Measurements from ENCODE around the gene ASTL.

Gene ASTL

DNA sequence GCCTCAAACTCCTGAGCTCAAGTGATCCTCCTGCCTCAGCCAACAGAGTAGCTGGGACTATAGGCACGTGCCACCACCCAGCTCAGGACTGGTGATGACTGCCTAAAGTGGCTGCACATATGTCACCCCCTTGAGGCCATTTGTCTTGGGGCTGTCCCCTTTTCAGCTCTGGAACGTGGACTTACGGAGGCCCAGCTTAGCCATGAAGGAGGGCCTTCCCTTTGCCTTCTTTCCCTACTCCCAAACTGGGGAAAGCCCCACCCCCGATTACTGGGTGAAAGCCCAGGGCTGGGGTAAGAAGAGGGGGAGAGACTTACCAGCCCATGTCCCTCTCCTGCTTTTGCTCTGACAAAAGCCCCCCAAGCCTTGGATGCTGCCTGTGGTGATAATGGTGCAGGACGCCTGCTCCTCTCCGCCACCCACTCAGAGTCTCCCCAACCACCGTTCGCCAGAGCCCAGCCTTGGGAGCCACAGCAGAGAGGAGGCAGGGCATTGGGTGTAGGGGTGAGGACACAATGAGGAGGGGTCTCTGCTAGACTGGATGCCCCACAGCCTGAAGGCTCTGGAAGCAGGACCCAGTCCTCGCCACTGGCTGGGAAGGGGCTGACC is 9.4 kb upstream of the ASTL start:
- TF ChIP-seq, protein P1, sequence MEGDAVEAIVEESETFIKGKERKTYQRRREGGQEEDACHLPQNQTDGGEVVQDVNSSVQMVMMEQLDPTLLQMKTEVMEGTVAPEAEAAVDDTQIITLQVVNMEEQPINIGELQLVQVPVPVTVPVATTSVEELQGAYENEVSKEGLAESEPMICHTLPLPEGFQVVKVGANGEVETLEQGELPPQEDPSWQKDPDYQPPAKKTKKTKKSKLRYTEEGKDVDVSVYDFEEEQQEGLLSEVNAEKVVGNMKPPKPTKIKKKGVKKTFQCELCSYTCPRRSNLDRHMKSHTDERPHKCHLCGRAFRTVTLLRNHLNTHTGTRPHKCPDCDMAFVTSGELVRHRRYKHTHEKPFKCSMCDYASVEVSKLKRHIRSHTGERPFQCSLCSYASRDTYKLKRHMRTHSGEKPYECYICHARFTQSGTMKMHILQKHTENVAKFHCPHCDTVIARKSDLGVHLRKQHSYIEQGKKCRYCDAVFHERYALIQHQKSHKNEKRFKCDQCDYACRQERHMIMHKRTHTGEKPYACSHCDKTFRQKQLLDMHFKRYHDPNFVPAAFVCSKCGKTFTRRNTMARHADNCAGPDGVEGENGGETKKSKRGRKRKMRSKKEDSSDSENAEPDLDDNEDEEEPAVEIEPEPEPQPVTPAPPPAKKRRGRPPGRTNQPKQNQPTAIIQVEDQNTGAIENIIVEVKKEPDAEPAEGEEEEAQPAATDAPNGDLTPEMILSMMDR (IDR thresholded peaks at IDR 0.05; ENCODE audit: borderline replicate concordance, insufficient read depth, low read depth, low read length): no peak
- peak overlapping the region; percentile 7 for H3K4me3 ChIP-seq (ENCODE audit: low read depth, low read length)

- peak overlapping the region; percentile 95 for H3K4me3 ChIP-seq (ENCODE audit: low read depth, low read length)
- TF ChIP-seq, protein P1 (IDR thresholded peaks at IDR 0.05; ENCODE audit: borderline replicate concordance, insufficient read depth, low read depth, low read length): no peak
Observed at GRCh38 chr2:96146881-96147592, 8.7 kb upstream of the ASTL start.

GRCh38 chr2:96146153-96146880 is 8.0 kb upstream of the ASTL start:
- TF ChIP-seq, protein P1 (IDR thresholded peaks at IDR 0.05; ENCODE audit: borderline replicate concordance, insufficient read depth, low read depth, low read length): no peak
- peak overlapping the region; percentile 95 for H3K4me3 ChIP-seq (ENCODE audit: low read depth, low read length)

GRCh38 chr2:96145848-96146152 is 7.5 kb upstream of the ASTL start:
- TF ChIP-seq, protein P1 (IDR thresholded peaks at IDR 0.05; ENCODE audit: borderline replicate concordance, insufficient read depth, low read depth, low read length): no peak

DNA sequence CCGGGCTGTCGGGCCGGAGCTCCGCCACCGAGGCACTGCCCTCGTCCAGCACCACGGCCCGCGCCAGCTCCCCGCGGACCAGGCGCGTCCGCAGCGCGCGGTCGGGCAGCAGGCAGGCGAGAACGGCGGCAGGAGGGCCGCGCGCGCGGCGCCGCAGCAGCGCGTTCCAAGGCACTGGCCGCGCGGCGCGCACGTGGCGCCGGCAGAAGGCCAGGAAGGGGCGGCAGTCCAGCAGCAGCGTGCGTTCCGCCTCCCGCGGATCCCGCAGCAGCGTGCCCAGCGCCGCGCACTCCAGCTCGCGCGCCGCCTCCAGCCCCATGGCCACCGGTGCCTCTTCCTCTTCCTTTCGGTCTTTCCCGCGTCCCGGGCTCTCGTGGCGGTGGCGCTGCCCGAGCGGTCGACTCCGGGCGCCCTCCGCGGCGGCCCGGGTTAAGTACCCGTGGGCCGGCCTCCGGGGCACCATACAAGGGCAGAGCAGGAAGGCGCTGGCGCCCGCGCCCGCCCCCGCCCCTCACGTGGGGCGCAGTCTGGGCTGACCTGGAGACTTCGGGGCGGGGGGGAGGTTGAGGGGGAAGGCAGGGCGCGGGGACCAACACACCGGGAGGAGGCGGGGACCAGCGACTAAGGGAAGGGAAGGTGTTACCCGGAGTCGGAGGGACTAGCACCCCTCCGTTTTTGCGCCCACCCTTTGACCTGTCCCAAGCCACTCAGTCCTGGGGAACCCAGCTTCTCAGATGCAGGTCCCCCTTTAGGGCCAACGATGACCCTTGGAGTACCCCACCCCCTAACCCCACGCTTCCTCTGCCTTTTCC is 6.9 kb upstream of the ASTL start, which contains the start of gene DUSP2:
DUSP2 (minus strand) TSS at position 405 of the 812 bp plus-strand sequence; CDS start at position 319, 86 bp downstream.
- H3K4me3 ChIP-seq (ENCODE audit: low read depth, low read length): peak within 1 kb of the TSS; percentile 95
- TF ChIP-seq, protein P1 (IDR thresholded peaks at IDR 0.05; ENCODE audit: borderline replicate concordance, insufficient read depth, low read depth, low read length): peak; percentile 5; the same call in 1 of the 2 replicates

More at GRCh38 chr2:96145848-96146152, 7.5 kb upstream of the ASTL start:
- peak overlapping the region; percentile 95 for H3K4me3 ChIP-seq (ENCODE audit: low read depth, low read length)

- peak overlapping the region; percentile 95 for H3K4me3 ChIP-seq (ENCODE audit: low read depth, low read length)
Observed at GRCh38 chr2:96144481-96145035, 6.3 kb upstream of the ASTL start.

More at GRCh38 chr2:96144481-96145035, 6.3 kb upstream of the ASTL start:
- TF ChIP-seq, protein P1 (IDR thresholded peaks at IDR 0.05; ENCODE audit: borderline replicate concordance, insufficient read depth, low read depth, low read length): no peak
